Measurements from ENCODE around the gene TBL2. TPM values are rescaled to one million over a fixed set of nuclear protein-coding genes. Genes with fewer than 3 reads are reported as not detected.

The TBL2 gene
- total and polyA plus RNA-seq, 10 of the 15 experiments (the other 5 are each of a cell fraction or from before 2014, with no cell fraction given), result 1.1 to 49.7 (median 26.7) TPM

GRCh38 chr7:73613954-73614735, 35.8 kb upstream of the TBL2 start:
- ChIA-PET SMC1A (ENCODE audit: uncharacterized antibody, unreplicated experiment) (interaction anchor here (1.3 kb wide), 1 partner anchor 118 kb away, joined by 3 read pairs; no protein-coding TSS in a partner anchor), RAD21 (ENCODE audit: unreplicated experiment) (interaction anchor here (0.6 kb wide), 1 partner anchor 19 kb away, joined by 4 read pairs; no protein-coding TSS in a partner anchor), CTCF (interaction anchor here (0.8 to 1.7 kb wide), 3 partner anchors 8 to 111 kb away, joined by 3 to 10 read pairs (median 6); no protein-coding TSS in a partner anchor), POLR2A (no interaction called here)
- DNase-seq (ENCODE audit: low read depth, low spot score), result no peak
- ATAC-seq, result no peak
- Histone ChIP-seq H3K9ac (ENCODE audit: control insufficient read depth, insufficient read depth, low read length) (no peak overlapping the region), H3K79me2 (ENCODE audit: control insufficient read depth, insufficient read depth, low read length) (no peaks in the 10 kb centered on the region), H4K20me1 (ENCODE audit: control insufficient read depth, insufficient read depth) (no peaks in the 10 kb centered on the region), H3K4me2 (ENCODE audit: control insufficient read depth, insufficient read depth) (no peak overlapping the region), H3K9me3 (replicated peaks; ENCODE audit: control insufficient read depth, insufficient read depth, low read length) (no peaks in the 10 kb centered on the region), H3K4me3 (no peak overlapping the region), H3K27me3 (replicated peaks in 1 of 2; ENCODE audit: control insufficient read depth in 2 of 2, insufficient read depth in 2 of 2, low read length in 1 of 2) (no peaks in the 10 kb centered on the region; a peak in 2 of 4 replicates), H3K4me1 (ENCODE audit: control insufficient read depth, insufficient read depth, low read length) (no peaks in the 10 kb centered on the region), H3K36me3 (ENCODE audit: control insufficient read depth in 2 of 2, insufficient read depth in 2 of 2, low read length in 1 of 2) (no peaks in the 10 kb centered on the region), H2AFZ (ENCODE audit: control insufficient read depth, low read depth, low read length) (no peak overlapping the region), H3K27ac (ENCODE audit: control insufficient read depth, insufficient read depth) (no peak overlapping the region)
- FAIRE-seq, result no peak
- intact Hi-C loops (cut with micrococcal nuclease; ENCODE audit: unreplicated experiment) (loop anchor here (5.0 kb wide), 1 partner anchor 53 kb away; the partner anchor contains the start of gene VPS37D), in situ Hi-C loops (cut with MboI) (no loop called here)
- no TSS peak for BruUV-seq (replicated peaks)
- 40% methylated on average over 14 of the region's 14 CpGs for WGBS (ENCODE audit: insufficient coverage, insufficient replicate concordance, low lambda C conversion rate, missing lambda C conversion rate)
- TF ChIP-seq ZNF384 (IDR thresholded peaks at IDR 0.05; ENCODE audit: borderline replicate concordance, low read depth, low read length) (no peak), USF1 (IDR thresholded peaks at IDR 0.05; ENCODE audit: borderline replicate concordance, extremely low read length, insufficient read depth, low read depth, low read length) (no peak), ZNF687 (IDR thresholded peaks at IDR 0.05) (no peak)

Measured in GM12878 (cell line).